Loucy (cell line): Measurements from ENCODE around the gene TLR9.
"Not testable (repeated sequence)": the region's sequence is repeated elsewhere in the genome, so short reads cannot be mapped to it uniquely, and the experiment has no call there.

ENCODE experiments used
- H2AFZ ChIP-seq: fragments of 200-600 bp; sonication (generic); 2 replicates; pipeline ENCODE4 v1.6.0; 2016; ENCODE audit warnings: antibody characterized with exemption, mild to moderate bottlenecking, low read length, moderate library complexity
- H3F3A ChIP-seq: fragments of 200-600 bp; 2 replicates; pipeline ENCODE4 v1.6.0; 2016; ENCODE audit warnings: antibody characterized with exemption, low read depth, mild to moderate bottlenecking
- H3K27me3 ChIP-seq: fragments of 200-600 bp; sonication (generic); 2 replicates; pipeline ENCODE4 v1.6.1; 2014; ENCODE audit warnings: low read length, mild to moderate bottlenecking; ENCODE audit not compliant: insufficient read depth, poor library complexity, severe bottlenecking
- H3K36me3 ChIP-seq: fragments of 200-600 bp; sonication (generic); 2 replicates; pipeline ENCODE4 v1.6.1; 2016; ENCODE audit warnings: low read length; ENCODE audit not compliant: insufficient read depth
- H3K4me1 ChIP-seq: fragments of 200-600 bp; sonication (generic); 2 replicates; pipeline ENCODE4 v1.5.1; 2014; ENCODE audit warnings: low read length, mild to moderate bottlenecking; ENCODE audit not compliant: insufficient read depth, poor library complexity, severe bottlenecking
- H3K4me2 ChIP-seq: fragments of 200-600 bp; sonication (generic); 2 replicates; pipeline ENCODE4 v1.6.0; 2014; ENCODE audit warnings: antibody characterized with exemption, low read length, low read depth, mild to moderate bottlenecking; ENCODE audit not compliant: poor library complexity, severe bottlenecking
- H3K4me3 ChIP-seq: fragments of 200-600 bp; sonication (generic); 2 replicates; pipeline ENCODE4 v1.5.1; 2014; ENCODE audit warnings: low read length, mild to moderate bottlenecking, mixed read lengths; ENCODE audit not compliant: poor library complexity, severe bottlenecking
- H3K79me2 ChIP-seq: fragments of 200-600 bp; sonication (generic); 2 replicates; pipeline ENCODE4 v1.6.1; 2014; ENCODE audit warnings: low read length; ENCODE audit not compliant: insufficient read depth
- H3K9ac ChIP-seq: fragments of 200-600 bp; sonication (generic); 2 replicates; pipeline ENCODE4 v1.6.0; 2014; ENCODE audit warnings: mild to moderate bottlenecking, low read depth, low read length, moderate library complexity; ENCODE audit not compliant: poor library complexity, severe bottlenecking
- H3K9me2 ChIP-seq: fragments of 200-600 bp; sonication (generic); replicated peaks from 2 replicates; pipeline ENCODE4 v1.6.1; 2016; ENCODE audit warnings: low read depth, low read length, mixed read lengths
- H3K9me3 ChIP-seq: fragments of 200-600 bp; sonication (generic); 2 replicates; pipeline ENCODE4 v1.6.1; 2014; ENCODE audit warnings: mild to moderate bottlenecking, antibody characterized with exemption, low read length, low read depth; ENCODE audit not compliant: insufficient read depth
- H4K20me1 ChIP-seq: fragments of 200-600 bp; sonication (generic); 2 replicates; pipeline ENCODE4 v1.6.0; 2014; ENCODE audit warnings: antibody characterized with exemption, low read length, mild to moderate bottlenecking; ENCODE audit not compliant: insufficient read depth, poor library complexity, severe bottlenecking
- EZH2phosphoT487 ChIP-seq: fragments of 200-600 bp; IDR thresholded peaks from 2 replicates; pipeline ENCODE4 v1.6.1; 2018; ENCODE audit warnings: antibody characterized with exemption, mild to moderate bottlenecking, moderate library complexity, borderline replicate concordance
- TF ChIP-seq, protein P1 (sequence below): fragments of 200-600 bp; sonication (generic); conservative IDR thresholded peaks from 2 replicates; pipeline ENCODE4 v1.5.1; 2014; ENCODE audit warnings: mild to moderate bottlenecking, antibody characterized with exemption, low read length

Gene TLR9

DNA sequence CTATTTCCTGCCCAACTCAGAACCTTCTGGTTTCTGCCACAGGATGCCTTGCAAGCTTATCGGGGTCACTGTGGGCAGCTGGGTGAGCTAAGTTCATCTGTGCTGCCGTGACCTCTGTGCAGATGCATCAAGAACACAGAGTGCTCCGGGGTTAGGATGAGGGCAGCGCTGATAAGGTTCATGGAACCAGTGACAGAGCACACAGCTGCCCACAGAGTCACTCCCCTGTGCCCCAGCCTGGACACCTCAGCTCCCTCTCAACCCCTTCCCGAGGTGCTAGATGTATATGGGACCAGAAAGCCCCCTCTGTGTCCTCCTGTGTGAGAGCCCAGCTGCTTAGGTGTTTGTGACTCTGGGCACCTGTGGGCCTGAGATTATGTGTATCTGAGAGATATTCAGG lies 43.2 kb downstream of the TLR9 start:
- Histone ChIP-seq H3K9me3 (no peaks in the 10 kb centered on the region), H3K4me3 (no peak overlapping the region), H3K9me2 (no peaks in the 10 kb centered on the region), H2AFZ (no peak overlapping the region), H3K4me1 (no peaks in the 10 kb centered on the region), H3K4me2 (no peak overlapping the region), H3K9ac (no peak overlapping the region), H4K20me1 (no peaks in the 10 kb centered on the region), H3K79me2 (no peaks in the 10 kb centered on the region), H3K27me3 (no peaks in the 10 kb centered on the region), H3K36me3 (no peaks in the 10 kb centered on the region), H3F3A (no peaks in the 10 kb centered on the region)
- TF ChIP-seq, protein P1, sequence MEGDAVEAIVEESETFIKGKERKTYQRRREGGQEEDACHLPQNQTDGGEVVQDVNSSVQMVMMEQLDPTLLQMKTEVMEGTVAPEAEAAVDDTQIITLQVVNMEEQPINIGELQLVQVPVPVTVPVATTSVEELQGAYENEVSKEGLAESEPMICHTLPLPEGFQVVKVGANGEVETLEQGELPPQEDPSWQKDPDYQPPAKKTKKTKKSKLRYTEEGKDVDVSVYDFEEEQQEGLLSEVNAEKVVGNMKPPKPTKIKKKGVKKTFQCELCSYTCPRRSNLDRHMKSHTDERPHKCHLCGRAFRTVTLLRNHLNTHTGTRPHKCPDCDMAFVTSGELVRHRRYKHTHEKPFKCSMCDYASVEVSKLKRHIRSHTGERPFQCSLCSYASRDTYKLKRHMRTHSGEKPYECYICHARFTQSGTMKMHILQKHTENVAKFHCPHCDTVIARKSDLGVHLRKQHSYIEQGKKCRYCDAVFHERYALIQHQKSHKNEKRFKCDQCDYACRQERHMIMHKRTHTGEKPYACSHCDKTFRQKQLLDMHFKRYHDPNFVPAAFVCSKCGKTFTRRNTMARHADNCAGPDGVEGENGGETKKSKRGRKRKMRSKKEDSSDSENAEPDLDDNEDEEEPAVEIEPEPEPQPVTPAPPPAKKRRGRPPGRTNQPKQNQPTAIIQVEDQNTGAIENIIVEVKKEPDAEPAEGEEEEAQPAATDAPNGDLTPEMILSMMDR = no peak
- TF ChIP-seq EZH2phosphoT487 = no peak

DNA sequence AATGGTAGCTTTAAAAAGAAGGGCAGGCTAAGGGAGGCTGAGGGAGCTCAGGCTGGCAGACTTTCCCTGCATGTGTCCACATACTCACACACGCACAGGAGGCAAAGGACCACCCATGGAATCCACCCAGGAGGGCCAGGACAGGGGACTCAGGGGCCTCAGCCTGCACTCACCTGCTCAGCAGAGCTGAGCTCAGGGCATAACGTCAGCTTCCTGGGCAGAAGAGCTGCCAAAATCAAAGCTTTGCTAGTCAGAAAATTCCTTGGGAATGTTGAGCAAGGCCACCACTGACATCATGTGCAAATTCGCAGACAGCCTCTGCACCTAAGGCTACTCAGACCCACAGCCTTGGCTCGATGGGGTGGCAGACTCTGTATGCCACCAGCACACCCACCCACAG lies 43.9 kb downstream of the TLR9 start:
- no peaks in the 10 kb centered on the region for H4K20me1 ChIP-seq
- no peaks in the 10 kb centered on the region for H3K9me2 ChIP-seq
- no peak overlapping the region for H2AFZ ChIP-seq
- no peaks in the 10 kb centered on the region for H3K9me3 ChIP-seq
- H3K4me1 ChIP-seq = no peaks in the 10 kb centered on the region
- TF ChIP-seq EZH2phosphoT487 = no peak
- TF ChIP-seq, protein P1 = no peak
- no peak overlapping the region for H3K4me2 ChIP-seq
- no peaks in the 10 kb centered on the region for H3K27me3 ChIP-seq
- H3K4me3 ChIP-seq = no peak overlapping the region
- H3F3A ChIP-seq = no peaks in the 10 kb centered on the region
- no peak overlapping the region for H3K9ac ChIP-seq
- H3K79me2 ChIP-seq = no peaks in the 10 kb centered on the region
- no peaks in the 10 kb centered on the region for H3K36me3 ChIP-seq

GRCh38 chr3:52178537-52178936 lies 46.9 kb downstream of the TLR9 start:
- no peaks in the 10 kb centered on the region for H3K36me3 ChIP-seq
- H3K79me2 ChIP-seq = no peaks in the 10 kb centered on the region
- no peak for TF ChIP-seq EZH2phosphoT487
- TF ChIP-seq, protein P1 = no peak
- H3K27me3 ChIP-seq = no peaks in the 10 kb centered on the region
- H3K4me2 ChIP-seq = no peak overlapping the region
- H3F3A ChIP-seq = no peaks in the 10 kb centered on the region
- H3K4me3 ChIP-seq = no peak overlapping the region
- H3K9me2 ChIP-seq = no peaks in the 10 kb centered on the region
- H2AFZ ChIP-seq = no peak overlapping the region
- H3K9me3 ChIP-seq = no peaks in the 10 kb centered on the region
- no peaks in the 10 kb centered on the region for H4K20me1 ChIP-seq
- peaks cover 1% of the 10 kb centered on the region for H3K4me1 ChIP-seq
- no peak overlapping the region for H3K9ac ChIP-seq

DNA sequence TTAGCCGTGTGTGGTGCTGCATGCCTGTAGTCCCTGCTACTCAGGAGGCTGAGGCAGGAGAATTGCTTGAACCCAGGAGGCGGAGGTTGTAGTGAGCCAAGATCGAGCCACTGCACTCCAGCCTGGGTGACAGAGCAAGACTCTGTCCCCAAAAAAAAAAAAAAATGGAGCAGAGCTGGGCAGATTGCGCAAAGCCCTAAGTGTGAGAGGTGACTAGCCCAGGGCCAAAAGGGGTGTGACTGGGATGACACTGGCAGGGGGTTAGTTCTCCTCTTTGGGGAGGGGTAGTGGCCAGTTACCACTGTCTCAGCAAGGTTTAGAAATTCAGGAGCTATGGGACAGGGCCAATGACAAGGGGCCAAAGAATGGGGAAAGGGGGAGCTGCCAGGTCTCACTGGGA lies 47.3 kb downstream of the TLR9 start:
- not testable (repeated sequence) for H3K4me1 ChIP-seq, H4K20me1 ChIP-seq, H3K4me2 ChIP-seq

More for the DNA sequence above, 47.3 kb downstream of the TLR9 start:
- H3K36me3 ChIP-seq, H2AFZ ChIP-seq, H3K79me2 ChIP-seq, H3K9me2 ChIP-seq, H3K9ac ChIP-seq, H3K9me3 ChIP-seq, H3F3A ChIP-seq, H3K4me3 ChIP-seq, H3K27me3 ChIP-seq: not testable (repeated sequence)
